ENCODE results near the gene TSTD1. TPM values are rescaled to one million over a fixed set of nuclear protein-coding genes. Genes with fewer than 3 reads are reported as not detected.
"Not testable (repeated sequence)": the region's sequence is repeated elsewhere in the genome, so short reads cannot be mapped to it uniquely, and the experiment has no call there.

The TSTD1 gene
- total RNA-seq, 2 experiments from 2014 or later: 70.2 to 77.7 TPM

DNA sequence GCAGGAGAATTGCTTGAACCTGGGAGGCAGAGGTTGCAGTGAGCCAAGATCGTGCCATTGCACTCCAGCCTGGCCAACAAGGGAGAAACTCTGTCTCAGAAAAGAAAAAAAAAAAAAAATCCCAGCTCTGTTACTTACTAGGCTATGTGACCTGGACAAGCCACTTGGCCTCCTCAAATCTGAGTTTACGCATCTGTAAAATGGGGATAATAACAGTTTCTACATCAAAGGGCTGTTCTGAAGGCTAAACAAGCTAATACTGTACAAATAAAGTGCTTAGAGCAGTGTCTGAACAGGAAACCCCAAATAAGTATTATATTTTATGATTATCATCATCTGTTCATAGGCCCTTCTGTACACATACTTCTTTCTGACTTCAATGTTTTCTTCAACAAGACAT lies 31.4 kb downstream of the TSTD1 start:
- DNase-seq: no peak
- ChIA-PET CTCF (interaction anchor here (1.0 to 1.4 kb wide), 2 partner anchors 10 to 375 kb away, joined by 4 to 6 read pairs; no protein-coding TSS in a partner anchor), POLR2A (interaction anchor here (1.2 kb wide), 1 partner anchor 13 kb away, joined by 3 read pairs; no protein-coding TSS in a partner anchor)
- H3K27ac Mint-ChIP-seq: no peak overlapping the region
- intact Hi-C loops (cut with micrococcal nuclease): no loop called here
- no peak overlapping the region for H3K4me3 Mint-ChIP-seq
- H3K36me3 Mint-ChIP-seq: no peaks in the 10 kb centered on the region
- no peaks in the 10 kb centered on the region for H3K9me3 Mint-ChIP-seq
- peaks cover 18% of the 10 kb centered on the region for H3K4me1 Mint-ChIP-seq (ENCODE audit: low read depth)
- H3K27me3 Mint-ChIP-seq: no peaks in the 10 kb centered on the region

DNA sequence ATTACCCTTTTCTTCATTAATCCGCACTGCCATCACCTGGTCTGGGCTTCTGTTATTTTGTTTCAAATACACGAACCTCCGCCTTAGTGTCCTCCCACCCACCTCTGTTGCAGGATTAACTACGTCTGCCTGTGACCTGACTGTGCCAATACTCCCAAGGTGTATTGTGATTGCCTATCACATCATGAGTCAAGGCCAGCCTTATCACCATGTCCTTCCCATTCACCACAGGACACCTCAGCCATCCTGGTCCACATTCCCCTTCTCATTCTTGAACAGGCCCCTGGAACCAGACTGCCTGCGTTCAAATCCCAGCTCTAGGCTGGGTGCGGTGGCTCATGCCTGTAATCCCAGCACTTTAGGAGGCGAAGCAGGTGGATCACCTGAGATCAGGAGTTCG lies 32.2 kb downstream of the TSTD1 start:
- Mint-ChIP-seq H3K4me3 (no peak overlapping the region), H3K36me3 (no peaks in the 10 kb centered on the region), H3K4me1 (ENCODE audit: low read depth) (peaks cover 13% of the 10 kb centered on the region), H3K27me3 (no peaks in the 10 kb centered on the region), H3K9me3 (no peaks in the 10 kb centered on the region), H3K27ac (no peak overlapping the region)
- CTCF ChIA-PET: interaction anchor here (1.3 to 1.4 kb wide), 3 partner anchors 9 to 91 kb away, joined by 3 to 6 read pairs (median 5); no protein-coding TSS in a partner anchor
- intact Hi-C loops (cut with micrococcal nuclease): no loop called here
- DNase-seq: no peak
- POLR2A ChIA-PET: interaction anchor here (1.2 kb wide), 1 partner anchor 14 kb away, joined by 3 read pairs; no protein-coding TSS in a partner anchor

DNA sequence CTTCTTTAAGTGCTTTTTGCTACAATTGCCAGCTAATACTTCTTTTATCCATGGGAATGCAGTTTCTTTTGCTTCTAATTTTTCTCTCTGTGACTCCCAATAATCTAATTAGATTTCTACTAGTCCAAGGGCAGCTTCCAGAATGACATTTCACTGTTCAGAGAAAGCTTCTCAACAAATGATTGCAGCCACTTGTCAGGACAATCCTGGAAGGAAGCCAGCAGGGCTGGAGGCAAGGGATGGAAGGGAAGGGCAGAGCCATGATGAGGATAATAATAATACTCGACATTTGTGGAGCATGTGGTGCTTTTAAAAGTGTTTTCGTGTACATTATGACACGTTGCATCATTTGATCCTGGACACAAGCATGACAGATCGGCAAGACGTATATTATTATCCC lies 37.2 kb downstream of the TSTD1 start:
- Mint-ChIP-seq H3K27ac (no peak overlapping the region), H3K4me1 (ENCODE audit: low read depth) (peaks cover 3% of the 10 kb centered on the region), H3K9me3 (no peaks in the 10 kb centered on the region), H3K36me3 (peaks cover 8% of the 10 kb centered on the region), H3K27me3 (no peaks in the 10 kb centered on the region), H3K4me3 (no peak overlapping the region)
- DNase-seq: no peak
- POLR2A ChIA-PET: no interaction called here
- CTCF ChIA-PET: no interaction called here
- intact Hi-C loops (cut with micrococcal nuclease): no loop called here

DNA sequence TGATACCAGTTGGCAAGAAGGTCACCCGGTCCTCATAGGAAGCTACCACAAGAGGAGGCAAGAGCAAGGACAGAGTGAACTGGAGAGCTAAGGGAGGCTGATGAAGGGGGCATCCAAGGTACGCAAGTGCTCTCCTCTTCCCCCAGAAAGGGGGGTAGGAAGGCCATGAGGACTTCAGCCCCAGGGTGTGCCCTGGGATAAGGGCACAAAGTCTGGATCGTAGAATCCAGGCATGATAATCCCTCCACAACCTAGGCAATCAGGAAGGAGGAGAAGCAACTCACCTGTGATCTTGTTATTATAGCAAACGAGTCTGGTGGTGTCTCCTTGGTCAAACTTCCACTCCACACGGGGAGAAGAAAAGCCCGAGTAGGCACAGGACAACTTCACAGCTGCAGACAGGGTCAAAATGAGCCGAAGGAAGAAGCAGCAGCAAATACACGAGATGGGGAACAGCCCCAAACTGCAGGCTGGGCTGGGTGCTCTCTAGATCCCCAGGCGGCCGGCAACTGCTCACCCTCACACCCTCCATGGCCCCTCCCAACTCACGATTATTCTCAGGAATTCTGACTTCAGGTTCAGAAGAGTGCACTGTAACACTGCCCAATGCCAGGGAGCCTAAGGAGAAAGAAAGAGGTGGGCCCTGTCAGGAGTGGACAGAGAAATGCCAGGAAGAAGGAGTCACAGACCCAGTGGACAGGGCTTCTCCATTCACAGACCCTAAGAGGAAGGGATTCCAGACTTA lies 37.9 kb downstream of the TSTD1 start:
- no peak overlapping the region for H3K4me3 Mint-ChIP-seq
- no peak for DNase-seq
- no peaks in the 10 kb centered on the region for H3K27me3 Mint-ChIP-seq
- ChIA-PET POLR2A (no interaction called here), CTCF (interaction anchor here (0.9 to 1.6 kb wide), 2 partner anchors 10 to 14 kb away, joined by 3 to 6 read pairs; no protein-coding TSS in a partner anchor)
- peaks cover 8% of the 10 kb centered on the region for H3K36me3 Mint-ChIP-seq
- intact Hi-C loops (cut with micrococcal nuclease): no loop called here
- H3K27ac Mint-ChIP-seq: no peak overlapping the region
- H3K4me1 Mint-ChIP-seq (ENCODE audit: low read depth): peaks cover 5% of the 10 kb centered on the region
- no peaks in the 10 kb centered on the region for H3K9me3 Mint-ChIP-seq

DNA sequence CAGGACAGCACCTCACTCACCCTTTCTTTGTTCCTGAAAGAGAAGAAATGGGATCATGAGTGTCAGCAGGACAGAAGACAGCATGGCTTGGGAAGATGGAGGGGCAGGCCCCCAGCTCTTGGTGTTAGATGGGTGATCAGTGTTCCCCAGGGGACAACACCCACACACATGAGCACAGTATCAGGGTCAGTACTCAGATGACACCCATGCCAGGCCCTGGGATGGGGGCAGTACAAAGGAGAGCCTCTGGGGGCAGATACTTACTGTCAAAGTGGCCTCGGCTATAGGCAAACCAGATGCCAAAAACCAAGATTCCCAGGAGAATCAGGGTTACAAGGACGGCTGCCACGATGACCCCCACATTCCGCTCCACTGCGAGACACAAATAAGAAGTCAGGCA lies 39.4 kb downstream of the TSTD1 start:
- Mint-ChIP-seq H3K9me3 (no peaks in the 10 kb centered on the region), H3K27ac (no peak overlapping the region), H3K4me1 (ENCODE audit: low read depth) (peaks cover 18% of the 10 kb centered on the region), H3K4me3 (no peak overlapping the region), H3K27me3 (no peaks in the 10 kb centered on the region), H3K36me3 (peaks cover 8% of the 10 kb centered on the region)
- DNase-seq: no peak
- intact Hi-C loops (cut with micrococcal nuclease): loop anchor here (10.0 kb wide), 1 partner anchor 45 kb away; the partner anchor contains the start of gene USF1
- ChIA-PET POLR2A (no interaction called here), CTCF (interaction anchor here (1.6 to 4.4 kb wide), 2 partner anchors 9 to 98 kb away, joined by 6 to 65 read pairs; partner anchors contain the start of gene KLHDC9)

DNA sequence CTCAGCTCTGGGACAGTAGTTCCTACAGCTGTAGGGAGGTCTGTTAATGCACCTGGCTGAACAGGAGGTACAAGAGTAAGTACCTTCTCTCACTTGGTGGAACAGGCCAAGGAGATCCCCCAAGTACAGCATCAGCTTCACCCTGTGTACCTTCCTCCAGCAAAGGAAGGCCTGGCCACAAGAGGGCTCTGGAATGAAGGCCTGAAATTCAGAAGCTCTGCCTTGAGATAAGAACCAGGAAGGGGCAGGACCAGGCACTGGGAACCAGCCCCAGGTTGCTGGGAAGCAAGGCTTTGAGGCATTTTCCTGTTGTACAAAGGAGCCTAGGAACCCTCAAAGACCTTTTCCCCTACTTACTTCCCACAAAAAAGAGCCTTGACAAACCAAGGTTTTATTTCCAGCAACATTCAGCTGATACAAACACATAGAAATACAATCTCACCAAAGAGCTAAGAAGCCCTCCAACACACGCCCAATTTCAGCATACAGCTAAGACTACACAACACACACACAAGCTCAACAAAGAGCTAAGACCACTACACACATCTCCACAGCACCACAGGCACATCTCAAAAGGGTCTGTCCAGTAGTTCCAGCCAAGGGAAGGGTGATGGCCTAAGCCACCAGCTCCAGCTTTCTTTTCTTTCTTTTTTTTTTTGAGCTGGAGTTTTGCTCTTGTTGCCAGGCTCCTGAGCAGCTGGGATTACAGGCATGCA lies 41.3 kb downstream of the TSTD1 start:
- CTCF ChIA-PET: interaction anchor here (0.8 to 4.4 kb wide), 23 partner anchors 8 to 163 kb away, joined by 3 to 65 read pairs (median 6); partner anchors contain the start of genes ARHGAP30, DEDD, F11R and KLHDC9
- H3K4me3 Mint-ChIP-seq: no peak overlapping the region
- no peaks in the 10 kb centered on the region for H3K9me3 Mint-ChIP-seq
- H3K36me3 Mint-ChIP-seq: peaks cover 8% of the 10 kb centered on the region
- no peaks in the 10 kb centered on the region for H3K27me3 Mint-ChIP-seq
- POLR2A ChIA-PET: interaction anchor here (0.5 to 2.0 kb wide), 5 partner anchors 16 to 71 kb away, joined by 3 to 7 read pairs (median 5); partner anchors contain the start of genes F11R and USF1
- intact Hi-C loops (cut with micrococcal nuclease): loop anchor here (2.0 to 10.0 kb wide), 3 partner anchors 47 to 99 kb away; partner anchors contain the start of genes ARHGAP30 and USF1
- DNase-seq: peak; percentile 68
- peaks cover 22% of the 10 kb centered on the region for H3K4me1 Mint-ChIP-seq (ENCODE audit: low read depth)
- peak overlapping the region; percentile 31 for H3K27ac Mint-ChIP-seq

DNA sequence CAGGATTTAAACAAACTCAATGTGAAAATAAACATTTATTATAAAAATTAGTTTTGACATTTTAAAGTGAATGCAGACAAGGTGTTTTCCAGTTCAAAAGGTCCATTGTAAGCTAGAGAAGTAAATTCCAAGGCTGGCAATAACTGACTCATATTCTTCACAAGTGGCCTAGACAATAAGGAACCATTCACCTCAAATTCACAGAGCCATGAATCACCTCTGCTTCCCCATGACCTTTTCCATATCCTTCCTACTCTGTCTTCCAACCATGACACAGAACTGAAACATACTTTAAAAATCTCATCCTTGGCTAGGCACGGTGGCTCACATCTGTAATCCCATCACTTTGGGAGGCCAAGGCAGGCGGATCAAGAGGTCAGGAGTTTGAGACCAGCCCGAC lies 42.6 kb downstream of the TSTD1 start:
- POLR2A ChIA-PET: no interaction called here
- no peak for DNase-seq
- intact Hi-C loops (cut with micrococcal nuclease): loop anchor here (2.0 to 10.0 kb wide), 3 partner anchors 49 to 101 kb away; partner anchors contain the start of genes ARHGAP30 and USF1
- no peaks in the 10 kb centered on the region for H3K27me3 Mint-ChIP-seq
- no peak overlapping the region for H3K27ac Mint-ChIP-seq
- H3K36me3 Mint-ChIP-seq: peaks cover 8% of the 10 kb centered on the region
- CTCF ChIA-PET: interaction anchor here (1.1 to 4.4 kb wide), 10 partner anchors 8 to 201 kb away, joined by 3 to 65 read pairs (median 10); partner anchors contain the start of genes F11R, KLHDC9, TSTD1 and USF1
- peaks cover 22% of the 10 kb centered on the region for H3K4me1 Mint-ChIP-seq (ENCODE audit: low read depth)
- no peaks in the 10 kb centered on the region for H3K9me3 Mint-ChIP-seq
- no peak overlapping the region for H3K4me3 Mint-ChIP-seq

DNA sequence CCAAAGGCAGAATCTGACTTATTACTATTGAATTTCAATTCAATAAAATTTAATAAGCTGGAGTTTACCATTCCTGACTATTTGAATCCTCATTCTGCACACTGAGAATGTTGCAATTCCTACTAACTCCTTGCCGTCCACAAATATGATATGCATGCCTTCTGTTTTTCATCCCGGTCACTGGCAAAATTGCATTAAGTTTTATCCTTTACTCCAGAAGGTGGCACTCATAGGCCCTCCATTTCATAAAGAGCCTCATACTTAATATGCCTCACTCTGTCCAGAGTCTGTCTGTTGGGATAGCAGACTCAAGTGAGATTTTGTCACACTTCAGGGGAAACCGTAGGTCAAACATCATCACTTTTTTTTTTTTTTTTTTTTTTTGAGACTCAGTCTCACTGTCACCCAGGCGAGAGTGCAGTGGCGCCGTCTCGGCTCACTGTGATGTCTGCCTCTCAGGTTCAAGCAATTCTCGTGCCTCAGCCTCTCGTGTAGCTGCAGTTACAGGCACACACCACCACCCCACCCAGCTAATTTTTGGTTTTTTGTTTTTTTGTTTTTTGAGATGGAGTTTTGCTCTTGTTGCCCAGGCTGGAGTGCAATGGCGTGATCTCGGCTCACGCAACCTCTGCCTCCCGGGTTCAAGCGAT lies 45.1 kb downstream of the TSTD1 start:
- Mint-ChIP-seq H3K9me3 (no peaks in the 10 kb centered on the region), H3K27me3 (no peaks in the 10 kb centered on the region), H3K4me3 (no peak overlapping the region), H3K4me1 (ENCODE audit: low read depth) (peaks cover 26% of the 10 kb centered on the region), H3K36me3 (peaks cover under 1% of the 10 kb centered on the region), H3K27ac (no peak overlapping the region)
- intact Hi-C loops (cut with micrococcal nuclease): loop anchor here (10.0 kb wide), 1 partner anchor 51 kb away; the partner anchor contains the start of gene USF1
- DNase-seq: peak; percentile 18
- ChIA-PET CTCF (no interaction called here), POLR2A (no interaction called here)

DNA sequence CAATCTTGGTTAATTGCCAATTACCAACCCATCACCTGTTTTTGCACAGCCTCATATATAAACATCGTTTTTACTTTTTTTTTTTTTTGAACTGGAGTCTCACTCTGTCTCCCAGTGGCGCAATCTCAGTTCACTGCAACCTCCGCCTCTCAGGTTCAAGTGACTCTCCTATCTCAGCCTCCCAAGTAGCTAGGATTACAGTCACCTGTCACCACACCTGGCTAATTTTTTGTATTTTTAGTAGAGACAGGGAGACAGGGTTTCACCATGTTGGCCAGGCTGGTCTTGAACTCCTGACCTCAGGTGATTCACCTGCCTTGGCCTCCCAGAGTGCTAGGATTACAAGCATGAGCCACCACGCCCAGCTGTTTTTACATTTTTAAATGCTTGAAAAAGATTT lies 46.7 kb downstream of the TSTD1 start:
- H3K9me3 Mint-ChIP-seq, POLR2A ChIA-PET, DNase-seq, H3K27ac Mint-ChIP-seq, H3K4me3 Mint-ChIP-seq, H3K36me3 Mint-ChIP-seq, H3K27me3 Mint-ChIP-seq: not testable (repeated sequence)
- CTCF ChIA-PET: interaction anchor here (0.6 to 2.8 kb wide), 2 partner anchors 19 to 155 kb away, joined by 3 to 21 read pairs; no protein-coding TSS in a partner anchor
- intact Hi-C loops (cut with micrococcal nuclease): loop anchor here (10.0 kb wide), 1 partner anchor 53 kb away; the partner anchor contains the start of gene USF1
- H3K4me1 Mint-ChIP-seq (ENCODE audit: low read depth): peaks cover 24% of the 10 kb centered on the region

All from activated CD4-positive, alpha-beta memory T cell treated with anti-CD3 and anti-CD28 coated beads for 36 hours (primary cell).